ENCODE results near the gene MCTP1. TPM values are rescaled to one million over a fixed set of nuclear protein-coding genes. Genes with fewer than 3 reads are reported as not detected.
"Not testable (repeated sequence)": the region's sequence is repeated elsewhere in the genome, so short reads cannot be mapped to it uniquely, and the experiment has no call there.

MCTP1 gene
- total and polyA plus RNA-seq, 2 donors, result 5.9 to 20.2 TPM

- Histone ChIP-seq H3K27ac (ENCODE audit: low read depth in 1 of 2, low read length in 1 of 2) (peak overlapping the region in 1 of 2 donors; percentile 96), H3K4me3 (ENCODE audit: low read length in 2 of 2) (no peak overlapping the region), H3K27me3 (ENCODE audit: control insufficient read depth in 2 of 2, insufficient read depth in 1 of 2, low read length in 1 of 2) (no peaks in the 10 kb centered on the region), H3K9me3 (ENCODE audit: control insufficient read depth in 2 of 2, insufficient read depth in 1 of 2, low read length in 1 of 2) (peaks cover 0 to 4% of the 10 kb centered on the region in 2 donors), H3K4me1 (ENCODE audit: control insufficient read depth in 2 of 2, insufficient read depth in 2 of 2, low read length in 2 of 2) (peaks cover 6 to 47% of the 10 kb centered on the region in 2 donors), H3K36me3 (ENCODE audit: control insufficient read depth in 2 of 2, insufficient read depth in 2 of 2, low read length in 1 of 2) (no peaks in the 10 kb centered on the region)
- DNase-seq (ENCODE audit: low read depth in 6 of 9, low spot score in 9 of 9), result peak in 1 of 9 donors; percentile 46
- 97% methylated on average over 2 of the region's 2 CpGs for WGBS
These were observed 451.0 kb downstream of the MCTP1 start for GRCh38 chr5:94833851-94834250.

GRCh38 chr5:94832685-94833084 lies 452.2 kb downstream of the MCTP1 start:
- Histone ChIP-seq H3K27me3 (ENCODE audit: control insufficient read depth in 2 of 2, insufficient read depth in 1 of 2, low read length in 1 of 2) (no peaks in the 10 kb centered on the region), H3K36me3 (ENCODE audit: control insufficient read depth in 2 of 2, insufficient read depth in 2 of 2, low read length in 1 of 2) (peaks cover 0 to 6% of the 10 kb centered on the region in 2 donors), H3K27ac (ENCODE audit: low read depth in 1 of 2, low read length in 1 of 2) (peak overlapping the region; percentile 64 to 96), H3K9me3 (ENCODE audit: control insufficient read depth in 2 of 2, insufficient read depth in 1 of 2, low read length in 1 of 2) (peaks cover 0 to 13% of the 10 kb centered on the region in 2 donors), H3K4me3 (ENCODE audit: low read length in 2 of 2) (no peak overlapping the region), H3K4me1 (ENCODE audit: control insufficient read depth in 2 of 2, insufficient read depth in 2 of 2, low read length in 2 of 2) (peaks cover 6 to 51% of the 10 kb centered on the region in 2 donors)
- peak in 7 of 9 donors; percentile 65 to 92 (median 83) for DNase-seq (ENCODE audit: low read depth in 6 of 9, low spot score in 9 of 9)
- WGBS, result 58% methylated on average over 4 of the region's 4 CpGs

GRCh38 chr5:94830520-94830919 lies 454.4 kb downstream of the MCTP1 start:
- no peak overlapping the region for H3K4me3 ChIP-seq (ENCODE audit: low read length in 2 of 2)
- 43% methylated on average over 2 of the region's 2 CpGs for WGBS
- H3K9me3 ChIP-seq (ENCODE audit: control insufficient read depth in 2 of 2, insufficient read depth in 1 of 2, low read length in 1 of 2), result peaks cover 0 to 13% of the 10 kb centered on the region in 2 donors
- H3K27ac ChIP-seq (ENCODE audit: low read depth in 1 of 2, low read length in 1 of 2), result peak overlapping the region in 1 of 2 donors; percentile 96
- peaks cover 0 to 6% of the 10 kb centered on the region in 2 donors for H3K36me3 ChIP-seq (ENCODE audit: control insufficient read depth in 2 of 2, insufficient read depth in 2 of 2, low read length in 1 of 2)
- H3K27me3 ChIP-seq (ENCODE audit: control insufficient read depth in 2 of 2, insufficient read depth in 1 of 2, low read length in 1 of 2), result no peaks in the 10 kb centered on the region
- no peak for DNase-seq (ENCODE audit: low read depth in 6 of 9, low spot score in 9 of 9)
- peaks cover 6 to 46% of the 10 kb centered on the region in 2 donors for H3K4me1 ChIP-seq (ENCODE audit: control insufficient read depth in 2 of 2, insufficient read depth in 2 of 2, low read length in 2 of 2)

- DNase-seq (ENCODE audit: low read depth in 6 of 9, low spot score in 9 of 9); H3K36me3 ChIP-seq (ENCODE audit: control insufficient read depth in 2 of 2, insufficient read depth in 2 of 2, low read length in 1 of 2); H3K27ac ChIP-seq (ENCODE audit: low read depth in 1 of 2, low read length in 1 of 2); H3K27me3 ChIP-seq (ENCODE audit: control insufficient read depth in 2 of 2, insufficient read depth in 1 of 2, low read length in 1 of 2); H3K4me3 ChIP-seq (ENCODE audit: low read length in 2 of 2): not testable (repeated sequence)
- 97% methylated on average over 5 of the region's 5 CpGs for WGBS
- peaks cover 0 to 13% of the 10 kb centered on the region in 2 donors for H3K9me3 ChIP-seq (ENCODE audit: control insufficient read depth in 2 of 2, insufficient read depth in 1 of 2, low read length in 1 of 2)
- H3K4me1 ChIP-seq (ENCODE audit: control insufficient read depth in 2 of 2, insufficient read depth in 2 of 2, low read length in 2 of 2), result peaks cover 6 to 36% of the 10 kb centered on the region in 2 donors
These were observed 456.7 kb downstream of the MCTP1 start for GRCh38 chr5:94828222-94828621.

- WGBS, result 97% methylated on average over 3 of the region's 3 CpGs
- H3K27me3 ChIP-seq (ENCODE audit: control insufficient read depth in 2 of 2, insufficient read depth in 1 of 2, low read length in 1 of 2), result no peaks in the 10 kb centered on the region
- H3K9me3 ChIP-seq (ENCODE audit: control insufficient read depth in 2 of 2, insufficient read depth in 1 of 2, low read length in 1 of 2), result peaks cover 0 to 4% of the 10 kb centered on the region in 2 donors
- DNase-seq (ENCODE audit: low read depth in 6 of 9, low spot score in 9 of 9), result no peak
- peak overlapping the region in 1 of 2 donors; percentile 79 for H3K27ac ChIP-seq (ENCODE audit: low read depth in 1 of 2, low read length in 1 of 2)
- no peaks in the 10 kb centered on the region for H3K36me3 ChIP-seq (ENCODE audit: control insufficient read depth in 2 of 2, insufficient read depth in 2 of 2, low read length in 1 of 2)
- H3K4me3 ChIP-seq (ENCODE audit: low read length in 2 of 2), result no peak overlapping the region
- peaks cover 4 to 12% of the 10 kb centered on the region in 2 donors for H3K4me1 ChIP-seq (ENCODE audit: control insufficient read depth in 2 of 2, insufficient read depth in 2 of 2, low read length in 2 of 2)
These were observed 464.4 kb downstream of the MCTP1 start for GRCh38 chr5:94820488-94820887.

- Histone ChIP-seq H3K4me3 (ENCODE audit: low read length in 2 of 2) (no peak overlapping the region), H3K4me1 (ENCODE audit: control insufficient read depth in 2 of 2, insufficient read depth in 2 of 2, low read length in 2 of 2) (peaks cover 4 to 20% of the 10 kb centered on the region in 2 donors), H3K27me3 (ENCODE audit: control insufficient read depth in 2 of 2, insufficient read depth in 1 of 2, low read length in 1 of 2) (no peaks in the 10 kb centered on the region), H3K9me3 (ENCODE audit: control insufficient read depth in 2 of 2, insufficient read depth in 1 of 2, low read length in 1 of 2) (peaks cover 0 to 4% of the 10 kb centered on the region in 2 donors), H3K27ac (ENCODE audit: low read depth in 1 of 2, low read length in 1 of 2) (no peak overlapping the region), H3K36me3 (ENCODE audit: control insufficient read depth in 2 of 2, insufficient read depth in 2 of 2, low read length in 1 of 2) (no peaks in the 10 kb centered on the region)
- WGBS, result 90% methylated on average over 5 of the region's 5 CpGs
- no peak for DNase-seq (ENCODE audit: low read depth in 6 of 9, low spot score in 9 of 9)
These were observed 466.0 kb downstream of the MCTP1 start for GRCh38 chr5:94818904-94819303.

GRCh38 chr5:94815313-94816039 lies 469.4 kb downstream of the MCTP1 start:
- WGBS, result 94% methylated on average over 6 of the region's 6 CpGs
- Histone ChIP-seq H3K27ac (ENCODE audit: low read depth in 1 of 2, low read length in 1 of 2) (peak overlapping the region in 1 of 2 donors; percentile 90), H3K4me3 (ENCODE audit: low read length in 2 of 2) (no peak overlapping the region), H3K27me3 (ENCODE audit: control insufficient read depth in 2 of 2, insufficient read depth in 1 of 2, low read length in 1 of 2) (no peaks in the 10 kb centered on the region), H3K36me3 (ENCODE audit: control insufficient read depth in 2 of 2, insufficient read depth in 2 of 2, low read length in 1 of 2) (no peaks in the 10 kb centered on the region), H3K4me1 (ENCODE audit: control insufficient read depth in 2 of 2, insufficient read depth in 2 of 2, low read length in 2 of 2) (peaks cover 4 to 20% of the 10 kb centered on the region in 2 donors), H3K9me3 (ENCODE audit: control insufficient read depth in 2 of 2, insufficient read depth in 1 of 2, low read length in 1 of 2) (peaks cover 0 to 4% of the 10 kb centered on the region in 2 donors)
- DNase-seq (ENCODE audit: low read depth in 6 of 9, low spot score in 9 of 9), result peak in 1 of 9 donors; percentile 59

GRCh38 chr5:94812232-94812631 lies 472.7 kb downstream of the MCTP1 start:
- H3K27me3 ChIP-seq (ENCODE audit: control insufficient read depth in 2 of 2, insufficient read depth in 1 of 2, low read length in 1 of 2), result no peaks in the 10 kb centered on the region
- H3K36me3 ChIP-seq (ENCODE audit: control insufficient read depth in 2 of 2, insufficient read depth in 2 of 2, low read length in 1 of 2), result no peaks in the 10 kb centered on the region
- peaks cover 0 to 33% of the 10 kb centered on the region in 2 donors for H3K4me1 ChIP-seq (ENCODE audit: control insufficient read depth in 2 of 2, insufficient read depth in 2 of 2, low read length in 2 of 2)
- 89% methylated on average over 2 of the region's 2 CpGs for WGBS
- DNase-seq (ENCODE audit: low read depth in 6 of 9, low spot score in 9 of 9), result no peak
- H3K4me3 ChIP-seq (ENCODE audit: low read length in 2 of 2), result no peak overlapping the region
- H3K27ac ChIP-seq (ENCODE audit: low read depth in 1 of 2, low read length in 1 of 2), result no peak overlapping the region
- peaks cover 0 to 4% of the 10 kb centered on the region in 2 donors for H3K9me3 ChIP-seq (ENCODE audit: control insufficient read depth in 2 of 2, insufficient read depth in 1 of 2, low read length in 1 of 2)

- Histone ChIP-seq H3K4me3 (ENCODE audit: low read length in 2 of 2) (no peak overlapping the region), H3K4me1 (ENCODE audit: control insufficient read depth in 2 of 2, insufficient read depth in 2 of 2, low read length in 2 of 2) (peaks cover 0 to 34% of the 10 kb centered on the region in 2 donors), H3K9me3 (ENCODE audit: control insufficient read depth in 2 of 2, insufficient read depth in 1 of 2, low read length in 1 of 2) (no peaks in the 10 kb centered on the region), H3K27ac (ENCODE audit: low read depth in 1 of 2, low read length in 1 of 2) (no peak overlapping the region), H3K36me3 (ENCODE audit: control insufficient read depth in 2 of 2, insufficient read depth in 2 of 2, low read length in 1 of 2) (no peaks in the 10 kb centered on the region), H3K27me3 (ENCODE audit: control insufficient read depth in 2 of 2, insufficient read depth in 1 of 2, low read length in 1 of 2) (no peaks in the 10 kb centered on the region)
- 97% methylated on average over 6 of the region's 6 CpGs for WGBS
- DNase-seq (ENCODE audit: low read depth in 6 of 9, low spot score in 9 of 9), result no peak
These were observed 473.6 kb downstream of the MCTP1 start for GRCh38 chr5:94811331-94811730.
